ENCODE measurements around the gene UNKL. TPM values are rescaled to one million over a fixed set of nuclear protein-coding genes. Genes with fewer than 3 reads are reported as not detected.
"Not testable (repeated sequence)": the region's sequence is repeated elsewhere in the genome, so short reads cannot be mapped to it uniquely, and the experiment has no call there.

UNKL gene
- total and polyA plus RNA-seq, 4 donors = 13.2 to 32.5 (median 19.1) TPM

DNA sequence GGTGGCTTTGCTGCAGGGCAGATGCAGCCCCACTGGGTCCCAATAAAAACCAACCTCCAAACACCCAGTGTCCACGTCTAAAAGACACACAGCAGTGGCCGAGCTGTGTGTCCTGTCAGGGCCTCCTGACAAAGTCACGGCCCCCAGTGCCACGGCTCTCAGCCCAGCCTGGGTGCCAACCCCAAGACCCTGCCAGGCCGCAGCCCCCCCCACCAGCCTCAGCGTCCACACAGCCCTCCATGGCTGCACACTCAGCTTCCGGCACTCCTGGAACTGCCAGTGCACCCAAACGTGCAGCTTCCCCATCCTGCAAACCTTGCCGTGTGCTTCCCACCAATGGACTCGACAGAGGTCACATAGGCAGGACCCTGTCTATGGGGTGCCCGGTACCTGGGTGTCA is 33.5 kb upstream of the UNKL start:
- peaks cover 100% of the 10 kb centered on the region for H3K36me3 ChIP-seq (ENCODE audit: control insufficient read depth, insufficient read depth, low read length)
- WGBS (ENCODE audit: insufficient coverage) = 92% methylated on average over 11 of the region's 11 CpGs

GRCh38 chr16:1446296-1447080 is 32.0 kb upstream of the UNKL start:
- Histone ChIP-seq H3K9me3 (ENCODE audit: control insufficient read depth, insufficient read depth, low read length) (no peaks in the 10 kb centered on the region), H3K27ac (ENCODE audit: low read depth, low read length) (no peak overlapping the region), H3K4me1 (ENCODE audit: control insufficient read depth, insufficient read depth, low read length) (no peaks in the 10 kb centered on the region), H3K27me3 (ENCODE audit: control insufficient read depth, insufficient read depth, low read length) (no peaks in the 10 kb centered on the region), H3K4me3 (ENCODE audit: low read depth, low read length) (no peak overlapping the region), H3K36me3 (ENCODE audit: control insufficient read depth, insufficient read depth, low read length) (peaks cover 97% of the 10 kb centered on the region)
- no peak for DNase-seq (ENCODE audit: low read depth in 4 of 6, low spot score in 6 of 6)
- WGBS (ENCODE audit: insufficient coverage) = 92% methylated on average over 41 of the region's 41 CpGs

More for the DNA sequence above, 33.5 kb upstream of the UNKL start:
- no peaks in the 10 kb centered on the region for H3K4me1 ChIP-seq (ENCODE audit: control insufficient read depth, insufficient read depth, low read length)
- H3K9me3 ChIP-seq (ENCODE audit: control insufficient read depth, insufficient read depth, low read length) = no peaks in the 10 kb centered on the region
- H3K4me3 ChIP-seq (ENCODE audit: low read depth, low read length) = no peak overlapping the region
- no peaks in the 10 kb centered on the region for H3K27me3 ChIP-seq (ENCODE audit: control insufficient read depth, insufficient read depth, low read length)
- DNase-seq (ENCODE audit: low read depth in 4 of 6, low spot score in 6 of 6) = no peak
- H3K27ac ChIP-seq (ENCODE audit: low read depth, low read length) = no peak overlapping the region

DNA sequence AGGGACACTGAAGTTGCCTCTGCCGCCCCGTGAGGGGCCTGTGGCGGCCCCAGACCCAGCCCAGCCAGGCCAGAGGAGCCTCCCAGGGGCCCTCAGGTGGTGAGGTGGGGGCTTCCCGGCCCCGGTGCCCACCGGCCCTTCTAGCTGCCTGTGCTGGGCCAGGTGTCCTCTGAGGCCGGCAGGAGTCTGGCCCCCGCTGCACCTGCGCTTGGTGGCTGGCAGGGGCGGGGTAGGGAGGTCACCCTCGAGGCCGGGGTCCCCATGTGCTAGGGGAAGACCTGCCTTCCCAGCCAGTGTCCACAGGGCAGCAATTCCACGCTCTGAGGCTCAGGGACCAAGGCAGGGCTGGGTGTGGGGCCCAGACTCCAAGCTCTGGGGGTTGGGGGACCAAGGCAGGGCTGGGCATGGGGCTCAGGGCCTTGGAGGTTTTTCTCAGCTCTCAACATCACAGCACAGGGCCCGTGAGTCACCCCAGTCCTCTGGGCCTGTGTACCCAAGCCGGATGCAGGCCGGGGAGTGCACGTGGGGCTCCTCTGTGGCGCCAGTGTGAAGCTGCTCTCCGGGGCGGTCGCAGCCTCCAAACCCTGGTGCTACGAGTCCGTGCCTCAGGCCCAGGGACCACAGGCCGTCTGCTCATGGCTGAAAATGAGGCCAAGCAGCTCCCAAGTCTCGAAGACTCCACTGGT is 31.2 kb upstream of the UNKL start:
- H3K9me3 ChIP-seq (ENCODE audit: control insufficient read depth, insufficient read depth, low read length) = no peaks in the 10 kb centered on the region
- H3K27me3 ChIP-seq (ENCODE audit: control insufficient read depth, insufficient read depth, low read length) = no peaks in the 10 kb centered on the region
- no peak overlapping the region for H3K27ac ChIP-seq (ENCODE audit: low read depth, low read length)
- WGBS (ENCODE audit: insufficient coverage) = 90% methylated on average over 25 of the region's 25 CpGs
- no peak overlapping the region for H3K4me3 ChIP-seq (ENCODE audit: low read depth, low read length)
- H3K4me1 ChIP-seq (ENCODE audit: control insufficient read depth, insufficient read depth, low read length) = no peaks in the 10 kb centered on the region
- DNase-seq (ENCODE audit: low read depth in 4 of 6, low spot score in 6 of 6) = no peak
- peaks cover 96% of the 10 kb centered on the region for H3K36me3 ChIP-seq (ENCODE audit: control insufficient read depth, insufficient read depth, low read length)

DNA sequence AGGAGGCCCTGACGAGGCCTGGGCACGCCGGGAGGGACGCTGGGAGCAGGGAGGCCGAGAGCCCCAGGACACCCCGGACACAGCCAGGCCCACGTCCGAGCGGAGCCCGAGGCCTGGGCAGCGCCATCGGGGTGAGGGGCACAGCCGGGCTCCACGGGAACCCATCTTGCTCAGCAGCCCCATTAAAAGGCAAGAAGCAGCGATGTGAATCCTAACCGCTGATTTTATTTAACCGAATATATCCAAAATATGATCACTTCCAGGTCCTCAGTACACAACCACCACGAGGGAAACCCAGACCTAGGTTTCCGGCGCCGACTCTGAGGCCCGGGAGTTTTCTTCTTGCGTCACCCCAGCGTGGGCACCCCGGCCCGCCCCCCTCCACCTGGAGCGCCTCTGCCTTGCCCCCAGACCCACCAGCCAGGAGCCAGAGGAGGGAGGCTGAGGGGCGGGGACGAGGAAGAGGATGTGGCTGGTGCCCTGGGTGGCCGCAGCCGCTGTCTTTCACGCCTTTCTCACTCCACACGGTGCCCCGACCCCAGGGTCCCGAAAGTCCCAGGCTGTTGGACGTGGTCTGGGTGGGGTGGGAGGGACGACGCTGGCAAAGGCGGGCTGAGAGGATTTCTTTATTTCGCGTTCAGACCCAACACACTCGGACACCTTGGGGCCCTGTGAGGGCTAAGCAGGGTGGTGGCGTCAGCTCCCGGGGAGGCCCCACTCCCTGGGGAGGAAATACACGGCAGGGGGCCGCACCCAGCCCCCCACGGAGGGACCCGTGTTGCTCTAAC is 30.4 kb upstream of the UNKL start:
- 85% methylated on average over 43 of the region's 48 CpGs for WGBS (ENCODE audit: insufficient coverage)
- Histone ChIP-seq H3K4me3 (ENCODE audit: low read depth, low read length) (no peak overlapping the region), H3K9me3 (ENCODE audit: control insufficient read depth, insufficient read depth, low read length) (no peaks in the 10 kb centered on the region), H3K27ac (ENCODE audit: low read depth, low read length) (no peak overlapping the region), H3K4me1 (ENCODE audit: control insufficient read depth, insufficient read depth, low read length) (no peaks in the 10 kb centered on the region), H3K36me3 (ENCODE audit: control insufficient read depth, insufficient read depth, low read length) (peaks cover 88% of the 10 kb centered on the region), H3K27me3 (ENCODE audit: control insufficient read depth, insufficient read depth, low read length) (no peaks in the 10 kb centered on the region)
- DNase-seq (ENCODE audit: low read depth in 4 of 6, low spot score in 6 of 6) = no peak

GRCh38 chr16:1443980-1444729 is 29.7 kb upstream of the UNKL start, which contains the start of gene CCDC154:
Gene CCDC154 (minus strand): TSS chr16:1444556. CDS start chr16:1444322, 234 bp downstream.
- peaks cover 85% of the 10 kb centered on the region for H3K36me3 ChIP-seq (ENCODE audit: control insufficient read depth, insufficient read depth, low read length)
- H3K9me3 ChIP-seq (ENCODE audit: control insufficient read depth, insufficient read depth, low read length) = no peaks in the 10 kb centered on the region
- H3K4me1 ChIP-seq (ENCODE audit: control insufficient read depth, insufficient read depth, low read length) = no peaks in the 10 kb centered on the region
- no peaks in the 10 kb centered on the region for H3K27me3 ChIP-seq (ENCODE audit: control insufficient read depth, insufficient read depth, low read length)
- no peak within 1 kb of the TSS for H3K4me3 ChIP-seq (ENCODE audit: low read depth, low read length)
- H3K27ac ChIP-seq (ENCODE audit: low read depth, low read length) = no peak within 1 kb of the TSS
- no peak for DNase-seq (ENCODE audit: low read depth in 4 of 6, low spot score in 6 of 6)
- 82% methylated on average over 27 of the region's 27 CpGs for WGBS (ENCODE audit: insufficient coverage)

DNA sequence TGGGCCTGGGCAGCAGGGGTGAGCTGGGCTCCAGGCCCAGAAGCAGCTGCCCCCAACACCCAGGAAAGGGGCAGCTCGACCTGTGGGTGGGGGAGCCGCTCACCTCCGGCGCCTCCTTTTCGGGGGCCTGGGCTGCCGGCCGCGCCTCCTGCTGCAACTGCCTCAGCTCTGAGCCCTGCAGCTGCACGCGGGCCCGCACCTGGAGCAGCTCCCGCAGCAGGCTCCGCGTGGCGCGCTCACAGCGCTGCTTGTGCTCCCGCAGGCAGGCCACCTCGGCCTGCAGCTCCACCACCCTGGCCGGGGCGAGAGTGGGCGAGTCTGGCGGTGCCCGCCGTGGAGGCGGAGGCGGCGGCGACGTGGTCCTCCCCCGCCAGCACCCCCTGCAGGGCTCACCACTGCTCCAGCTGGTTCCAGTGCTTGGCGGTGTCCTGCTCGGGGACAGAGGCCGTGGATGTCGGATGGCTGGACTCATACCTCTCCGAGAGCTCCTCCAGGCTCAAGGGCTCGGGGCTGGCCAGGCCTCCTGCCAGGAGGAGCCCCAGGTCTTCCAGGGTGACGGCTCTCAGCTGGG is 29.0 kb upstream of the UNKL start:
- H3K9me3 ChIP-seq (ENCODE audit: control insufficient read depth, insufficient read depth, low read length) = no peaks in the 10 kb centered on the region
- H3K4me3 ChIP-seq (ENCODE audit: low read depth, low read length) = no peak overlapping the region
- peaks cover 85% of the 10 kb centered on the region for H3K36me3 ChIP-seq (ENCODE audit: control insufficient read depth, insufficient read depth, low read length)
- H3K4me1 ChIP-seq (ENCODE audit: control insufficient read depth, insufficient read depth, low read length) = no peaks in the 10 kb centered on the region
- H3K27me3 ChIP-seq (ENCODE audit: control insufficient read depth, insufficient read depth, low read length) = no peaks in the 10 kb centered on the region
- 70% methylated on average over 35 of the region's 38 CpGs for WGBS (ENCODE audit: insufficient coverage)
- no peak for DNase-seq (ENCODE audit: low read depth in 4 of 6, low spot score in 6 of 6)
- no peak overlapping the region for H3K27ac ChIP-seq (ENCODE audit: low read depth, low read length)

- Histone ChIP-seq H3K27me3 (ENCODE audit: control insufficient read depth, insufficient read depth, low read length) (no peaks in the 10 kb centered on the region), H3K36me3 (ENCODE audit: control insufficient read depth, insufficient read depth, low read length) (peaks cover 85% of the 10 kb centered on the region), H3K4me3 (ENCODE audit: low read depth, low read length) (no peak overlapping the region), H3K9me3 (ENCODE audit: control insufficient read depth, insufficient read depth, low read length) (no peaks in the 10 kb centered on the region), H3K4me1 (ENCODE audit: control insufficient read depth, insufficient read depth, low read length) (no peaks in the 10 kb centered on the region), H3K27ac (ENCODE audit: low read depth, low read length) (no peak overlapping the region)
- no peak for DNase-seq (ENCODE audit: low read depth in 4 of 6, low spot score in 6 of 6)
- 81% methylated on average over 24 of the region's 24 CpGs for WGBS (ENCODE audit: insufficient coverage)
These were observed 28.2 kb upstream of the UNKL start for GRCh38 chr16:1442697-1443096.

- Histone ChIP-seq H3K9me3 (ENCODE audit: control insufficient read depth, insufficient read depth, low read length) (no peaks in the 10 kb centered on the region), H3K27ac (ENCODE audit: low read depth, low read length) (no peak overlapping the region), H3K4me1 (ENCODE audit: control insufficient read depth, insufficient read depth, low read length) (no peaks in the 10 kb centered on the region), H3K36me3 (ENCODE audit: control insufficient read depth, insufficient read depth, low read length) (peaks cover 85% of the 10 kb centered on the region), H3K4me3 (ENCODE audit: low read depth, low read length) (no peak overlapping the region), H3K27me3 (ENCODE audit: control insufficient read depth, insufficient read depth, low read length) (no peaks in the 10 kb centered on the region)
- WGBS (ENCODE audit: insufficient coverage) = 78% methylated on average over 21 of the region's 22 CpGs
- no peak for DNase-seq (ENCODE audit: low read depth in 4 of 6, low spot score in 6 of 6)
These were observed 26.9 kb upstream of the UNKL start for GRCh38 chr16:1441391-1441829.

DNA sequence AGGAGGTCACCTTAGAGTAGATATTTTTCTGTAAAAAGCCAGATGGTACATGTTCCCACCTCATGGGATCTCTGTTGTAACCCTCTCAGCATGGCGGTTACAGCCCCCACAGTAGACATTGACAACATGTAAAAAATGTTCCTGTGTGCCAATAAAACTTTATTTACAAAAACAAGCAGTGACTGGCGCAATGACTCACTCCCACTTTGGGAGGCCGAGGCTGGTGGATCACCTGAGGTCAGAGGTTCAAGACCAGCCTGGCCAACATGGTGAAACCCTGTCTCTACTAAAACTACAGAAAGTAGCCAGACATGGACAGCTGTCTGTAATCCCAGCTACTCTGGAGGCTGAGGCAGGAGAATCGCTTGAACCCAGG is 25.2 kb upstream of the UNKL start:
- H3K4me1 ChIP-seq (ENCODE audit: control insufficient read depth, insufficient read depth, low read length); H3K4me3 ChIP-seq (ENCODE audit: low read depth, low read length); H3K27me3 ChIP-seq (ENCODE audit: control insufficient read depth, insufficient read depth, low read length); H3K9me3 ChIP-seq (ENCODE audit: control insufficient read depth, insufficient read depth, low read length); H3K27ac ChIP-seq (ENCODE audit: low read depth, low read length); DNase-seq (ENCODE audit: low read depth in 4 of 6, low spot score in 6 of 6): not testable (repeated sequence)
- WGBS (ENCODE audit: insufficient coverage) = 92% methylated on average over 3 of the region's 4 CpGs
- H3K36me3 ChIP-seq (ENCODE audit: control insufficient read depth, insufficient read depth, low read length) = peaks cover 82% of the 10 kb centered on the region

Data from spinal cord (tissue), 10 donors.